Tibial nerve (tissue), 3 donors: ENCODE measurements around the gene DGLUCY.

ENCODE experiments used
- POLR2A ChIP-seq, 2 donors: fragments of 450-650 bp; IDR thresholded peaks; one replicate each; pipeline ENCODE4 v1.6.1; 2017; ENCODE audit warnings: antibody characterized with exemption in 2 of 2, mild to moderate bottlenecking in 2 of 2, moderate library complexity in 2 of 2
- TF ChIP-seq, protein P1 (sequence below), 5 experiments: fragments of 200-600 bp in 3 of 5; fragments of 450-650 bp in 2 of 5; sonication (generic) in 3 of 5; IDR thresholded peaks; one replicate each; pipeline ENCODE4 v1.5.1; 2016 to 2019; ENCODE audit warnings: antibody characterized with exemption in 5 of 5, mild to moderate bottlenecking in 3 of 5, moderate library complexity in 2 of 5

DNA sequence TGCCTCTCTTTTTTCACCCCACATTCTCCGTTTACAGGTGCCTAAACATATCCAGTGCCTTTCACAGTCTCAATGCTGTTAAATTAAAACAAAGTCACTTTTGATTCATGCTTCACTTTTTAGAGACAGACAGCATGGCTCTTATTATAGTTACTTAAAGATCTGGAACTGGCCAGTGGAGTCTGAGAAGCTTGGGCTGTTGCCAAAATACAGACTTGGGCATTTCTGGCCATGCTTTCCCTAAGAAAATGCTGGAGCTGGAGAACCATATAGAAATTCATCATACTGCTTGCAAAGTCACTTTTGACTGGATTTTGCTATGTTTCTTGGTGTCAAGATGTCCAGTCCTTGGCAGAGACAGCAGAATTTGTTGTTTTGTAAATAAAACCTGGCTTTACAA lies 142.8 kb downstream of the DGLUCY start:
- TF ChIP-seq, protein P1, sequence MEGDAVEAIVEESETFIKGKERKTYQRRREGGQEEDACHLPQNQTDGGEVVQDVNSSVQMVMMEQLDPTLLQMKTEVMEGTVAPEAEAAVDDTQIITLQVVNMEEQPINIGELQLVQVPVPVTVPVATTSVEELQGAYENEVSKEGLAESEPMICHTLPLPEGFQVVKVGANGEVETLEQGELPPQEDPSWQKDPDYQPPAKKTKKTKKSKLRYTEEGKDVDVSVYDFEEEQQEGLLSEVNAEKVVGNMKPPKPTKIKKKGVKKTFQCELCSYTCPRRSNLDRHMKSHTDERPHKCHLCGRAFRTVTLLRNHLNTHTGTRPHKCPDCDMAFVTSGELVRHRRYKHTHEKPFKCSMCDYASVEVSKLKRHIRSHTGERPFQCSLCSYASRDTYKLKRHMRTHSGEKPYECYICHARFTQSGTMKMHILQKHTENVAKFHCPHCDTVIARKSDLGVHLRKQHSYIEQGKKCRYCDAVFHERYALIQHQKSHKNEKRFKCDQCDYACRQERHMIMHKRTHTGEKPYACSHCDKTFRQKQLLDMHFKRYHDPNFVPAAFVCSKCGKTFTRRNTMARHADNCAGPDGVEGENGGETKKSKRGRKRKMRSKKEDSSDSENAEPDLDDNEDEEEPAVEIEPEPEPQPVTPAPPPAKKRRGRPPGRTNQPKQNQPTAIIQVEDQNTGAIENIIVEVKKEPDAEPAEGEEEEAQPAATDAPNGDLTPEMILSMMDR (IDR thresholded peaks at IDR 0.05): no peak
- TF ChIP-seq POLR2A (IDR thresholded peaks at IDR 0.05): no peak
